SK-MEL-5 (cell line): ENCODE measurements around the gene ALOX5. TPM values are rescaled to one million over a fixed set of nuclear protein-coding genes. Genes with fewer than 3 reads are reported as not detected.
"Not testable (repeated sequence)": the region's sequence is repeated elsewhere in the genome, so short reads cannot be mapped to it uniquely, and the experiment has no call there.

Source experiments
- DNase-seq: peaks from one replicate; pipeline ENCODE4 v3.0.0-alpha.2; 2016; ENCODE audit warnings: low read depth, low spot score
- in situ Hi-C: cut with HindIII; loops from 2 replicates; pipeline ENCODE4 v1.10.0; 2016; ENCODE audit warnings: low sequenced_read_pairs, high pct_unique_total_duplicates, low pct_unique_long_range_greater_than_20kb
- total RNA-seq: library from RNA; depleted of rRNA; stranded (reverse); fragments of >200 nt; shearing (Covaris generic); gene quantifications from 2 replicates; pipeline ENCODE4 v1.2.3, GENCODE V29; 2014; rRNA removed

Gene ALOX5
- total RNA-seq, 1 experiment from 2014 or later: not detected

- no peak for DNase-seq
- in situ Hi-C loops: no loop called here
These were observed 97.0 kb downstream of the ALOX5 start for GRCh38 chr10:45471059-45471458.

GRCh38 chr10:45471531-45472310 lies 97.7 kb downstream of the ALOX5 start:
- in situ Hi-C loops: no loop called here
- DNase-seq: no peak

GRCh38 chr10:45473126-45473525 lies 99.1 kb downstream of the ALOX5 start:
- in situ Hi-C loops: no loop called here
- no peak for DNase-seq

GRCh38 chr10:45476559-45476958 lies 102.5 kb downstream of the ALOX5 start:
- in situ Hi-C loops: no loop called here
- no peak for DNase-seq

GRCh38 chr10:45480294-45480693 lies 106.3 kb downstream of the ALOX5 start:
- no peak for DNase-seq
- in situ Hi-C loops: no loop called here

GRCh38 chr10:45481100-45481499 lies 107.1 kb downstream of the ALOX5 start:
- DNase-seq: not testable (repeated sequence)

GRCh38 chr10:45483002-45483401 lies 109.0 kb downstream of the ALOX5 start:
- no peak for DNase-seq
- in situ Hi-C loops: no loop called here

More at GRCh38 chr10:45481100-45481499, 107.1 kb downstream of the ALOX5 start:
- in situ Hi-C loops: not testable (repeated sequence)

GRCh38 chr10:45487735-45488134 lies 113.7 kb downstream of the ALOX5 start:
- no peak for DNase-seq
- in situ Hi-C loops: no loop called here

GRCh38 chr10:45488365-45488764 lies 114.3 kb downstream of the ALOX5 start:
- in situ Hi-C loops: no loop called here
- no peak for DNase-seq

GRCh38 chr10:45490277-45490676 lies 116.3 kb downstream of the ALOX5 start:
- in situ Hi-C loops: no loop called here
- no peak for DNase-seq

- in situ Hi-C loops: no loop called here
- no peak for DNase-seq
These were observed 117.0 kb downstream of the ALOX5 start for GRCh38 chr10:45491061-45491460.

Other genes starting within 250 kb of the ALOX5 start
- gene OR13A1, start 58.6 kb upstream of the ALOX5 start, total RNA-seq: not detected in 2 replicates